ENCODE data around the gene FYTTD1. TPM values are rescaled to one million over a fixed set of nuclear protein-coding genes. Genes with fewer than 3 reads are reported as not detected.

Gene FYTTD1
- total RNA-seq, 1 donor from 2014 or later = 67.2 TPM

- H3K9me3 Mint-ChIP-seq (ENCODE audit: unreplicated experiment) = no peaks in the 10 kb centered on the region
- no peak for TF ChIP-seq CTCF (IDR thresholded peaks at IDR 0.05)
- peak overlapping the region; percentile 40 for H3K27ac Mint-ChIP-seq (ENCODE audit: unreplicated experiment)
- H3K27me3 Mint-ChIP-seq (ENCODE audit: unreplicated experiment) = no peaks in the 10 kb centered on the region
- H3K36me3 Mint-ChIP-seq (ENCODE audit: unreplicated experiment) = peaks cover 3% of the 10 kb centered on the region
- no peak for DNase-seq (ENCODE audit: extremely low spot score, unreplicated experiment)
- peak overlapping the region; percentile 20 for H3K4me3 Mint-ChIP-seq (ENCODE audit: unreplicated experiment)
- H3K4me1 Mint-ChIP-seq (ENCODE audit: unreplicated experiment) = peaks cover 35% of the 10 kb centered on the region
These were observed 14.9 kb upstream of the FYTTD1 start for GRCh38 chr3:197734667-197735318.

GRCh38 chr3:197736010-197736490, 13.6 kb upstream of the FYTTD1 start:
- H3K4me1 Mint-ChIP-seq (ENCODE audit: unreplicated experiment) = peaks cover 27% of the 10 kb centered on the region
- H3K27ac Mint-ChIP-seq (ENCODE audit: unreplicated experiment) = peak overlapping the region; percentile 79
- no peak for DNase-seq (ENCODE audit: extremely low spot score, unreplicated experiment)
- no peaks in the 10 kb centered on the region for H3K36me3 Mint-ChIP-seq (ENCODE audit: unreplicated experiment)
- H3K9me3 Mint-ChIP-seq (ENCODE audit: unreplicated experiment) = no peaks in the 10 kb centered on the region
- H3K27me3 Mint-ChIP-seq (ENCODE audit: unreplicated experiment) = no peaks in the 10 kb centered on the region
- no peak for TF ChIP-seq CTCF (IDR thresholded peaks at IDR 0.05)
- peak overlapping the region; percentile 95 for H3K4me3 Mint-ChIP-seq (ENCODE audit: unreplicated experiment)

- H3K4me1 Mint-ChIP-seq (ENCODE audit: unreplicated experiment) = peaks cover 27% of the 10 kb centered on the region
- no peaks in the 10 kb centered on the region for H3K36me3 Mint-ChIP-seq (ENCODE audit: unreplicated experiment)
- H3K9me3 Mint-ChIP-seq (ENCODE audit: unreplicated experiment) = no peaks in the 10 kb centered on the region
- H3K27ac Mint-ChIP-seq (ENCODE audit: unreplicated experiment) = peak within 1 kb of the TSS; percentile 85
- no peak for TF ChIP-seq CTCF (IDR thresholded peaks at IDR 0.05)
- peak; percentile 98 for DNase-seq (ENCODE audit: extremely low spot score, unreplicated experiment)
- no peaks in the 10 kb centered on the region for H3K27me3 Mint-ChIP-seq (ENCODE audit: unreplicated experiment)
- H3K4me3 Mint-ChIP-seq (ENCODE audit: unreplicated experiment) = peak within 1 kb of the TSS; percentile 95
These were observed 13.0 kb upstream of the FYTTD1 start, which contains the start of gene RUBCN for GRCh38 chr3:197736491-197737318. Gene RUBCN, minus strand, starts transcription at chr3:197736904. Its CDS starts 185 bp downstream, at chr3:197736719.

GRCh38 chr3:197737319-197737649, 12.4 kb upstream of the FYTTD1 start:
- Mint-ChIP-seq H3K4me1 (ENCODE audit: unreplicated experiment) (peaks cover 27% of the 10 kb centered on the region), H3K27ac (ENCODE audit: unreplicated experiment) (peak overlapping the region; percentile 85), H3K4me3 (ENCODE audit: unreplicated experiment) (peak overlapping the region; percentile 95), H3K36me3 (ENCODE audit: unreplicated experiment) (no peaks in the 10 kb centered on the region), H3K27me3 (ENCODE audit: unreplicated experiment) (no peaks in the 10 kb centered on the region), H3K9me3 (ENCODE audit: unreplicated experiment) (no peaks in the 10 kb centered on the region)
- no peak for DNase-seq (ENCODE audit: extremely low spot score, unreplicated experiment)
- no peak for TF ChIP-seq CTCF (IDR thresholded peaks at IDR 0.05)
